NCI-H2196 (cell line): ENCODE data around the gene LMNTD2.

Source experiments
- DNase-seq: peaks from one replicate; lab custom pipeline; 2025; ENCODE audit not compliant: unreplicated experiment; lab: John Stamatoyannopoulos, UW

The LMNTD2 gene

DNA sequence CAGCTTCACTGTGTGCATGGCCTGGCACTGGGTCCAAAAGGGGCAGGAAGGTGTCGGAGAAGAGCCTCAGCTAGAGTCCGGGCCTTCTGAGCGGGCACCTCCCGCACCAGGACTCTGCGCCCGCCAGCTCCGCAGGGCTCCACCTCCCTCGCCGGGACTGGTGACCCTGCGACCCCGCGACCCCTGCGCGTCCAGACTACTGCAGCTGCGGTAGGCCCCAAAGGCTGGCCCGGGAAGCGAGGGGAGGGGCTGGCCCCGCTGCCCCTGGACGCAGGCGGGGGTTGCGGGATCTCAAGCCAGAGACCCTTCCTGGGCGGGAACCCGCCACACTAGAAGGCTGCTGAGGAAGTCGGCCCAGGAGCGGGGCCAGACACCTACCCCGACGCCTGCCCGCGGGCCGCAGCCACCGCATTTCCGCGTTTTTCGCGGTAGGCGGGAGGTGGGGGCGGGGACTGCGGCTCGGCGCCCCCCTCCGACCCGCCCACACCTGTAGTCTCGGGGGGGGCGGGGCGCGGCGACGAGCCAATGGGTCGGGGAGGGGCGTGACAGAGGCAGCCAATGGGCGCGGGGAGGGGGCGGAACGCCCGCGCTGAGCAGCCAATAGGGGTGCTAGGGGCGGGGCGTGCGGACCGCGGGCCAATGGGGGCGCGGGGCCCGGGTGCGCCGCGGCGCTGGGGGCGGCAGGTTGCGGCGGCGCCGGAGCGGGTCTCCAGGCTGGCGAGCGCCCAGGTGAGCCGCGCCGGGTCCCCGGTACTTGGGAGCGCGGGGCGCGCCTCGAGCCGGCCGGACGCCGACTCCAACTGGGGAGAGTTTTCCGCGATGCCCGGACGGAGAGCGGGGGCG lies at the start of gene LMNTD2, which contains the start of gene RASSF7:
Gene LMNTD2, minus strand, starts transcription at position 434 of the 843 bp plus-strand sequence. Its CDS starts 22 bp downstream, at position 412.
Gene RASSF7, plus strand, starts transcription at position 666 of the 843 bp plus-strand sequence. CDS start 799 bp downstream, outside the sequence.
- peak; percentile 94 for DNase-seq

DNA sequence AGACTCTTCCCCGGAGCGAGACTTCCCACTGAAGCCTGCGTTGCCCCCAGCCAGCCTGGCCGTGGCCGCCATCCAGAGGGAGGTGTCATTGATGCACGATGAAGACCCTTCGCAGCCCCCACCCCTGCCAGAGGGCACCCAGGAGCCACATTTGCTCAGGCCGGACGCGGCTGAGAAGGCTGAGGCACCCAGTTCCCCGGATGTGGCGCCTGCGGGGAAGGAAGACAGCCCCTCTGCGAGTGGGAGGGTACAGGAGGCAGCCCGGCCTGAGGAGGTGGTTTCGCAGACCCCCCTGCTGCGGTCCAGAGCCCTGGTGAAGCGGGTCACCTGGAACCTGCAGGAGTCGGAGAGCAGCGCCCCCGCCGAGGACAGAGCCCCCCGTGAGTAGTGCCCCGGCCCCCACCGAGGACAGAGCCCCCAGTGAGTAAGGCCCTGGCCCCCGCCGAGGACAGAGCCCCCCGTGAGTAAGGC lies 48.8 kb upstream of the LMNTD2 start:
- DNase-seq: no peak

GRCh38 chr11:608791-609251 lies 48.3 kb upstream of the LMNTD2 start:
- no peak for DNase-seq

DNA sequence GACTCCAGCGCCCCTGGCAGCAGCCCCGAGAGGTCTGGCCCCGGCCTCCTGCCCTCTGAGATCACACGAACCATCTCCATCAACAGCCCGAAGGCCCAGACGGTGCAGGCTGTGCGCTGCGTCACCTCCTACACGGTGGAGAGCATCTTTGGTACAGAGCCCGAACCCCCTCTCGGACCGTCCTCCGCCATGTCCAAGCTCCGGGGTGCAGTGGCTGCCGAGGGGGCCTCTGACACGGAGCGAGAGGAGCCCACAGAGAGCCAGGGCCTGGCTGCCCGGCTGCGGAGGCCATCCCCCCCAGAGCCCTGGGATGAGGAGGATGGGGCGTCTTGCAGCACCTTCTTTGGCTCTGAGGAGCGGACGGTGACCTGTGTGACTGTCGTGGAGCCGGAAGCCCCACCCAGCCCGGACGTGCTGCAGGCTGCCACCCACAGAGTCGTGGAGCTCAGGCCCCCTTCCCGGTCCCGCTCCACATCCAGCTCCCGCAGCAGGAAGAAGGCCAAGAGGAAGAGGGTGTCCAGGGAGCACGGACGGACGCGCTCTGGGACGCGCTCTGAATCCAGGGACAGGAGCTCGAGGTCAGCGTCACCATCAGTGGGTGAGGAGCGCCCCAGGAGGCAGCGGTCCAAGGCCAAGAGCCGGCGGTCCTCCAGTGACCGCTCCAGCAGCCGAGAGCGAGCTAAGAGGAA lies 47.6 kb upstream of the LMNTD2 start:
- DNase-seq: no peak

GRCh38 chr11:607020-607780 lies 46.7 kb upstream of the LMNTD2 start:
- no peak for DNase-seq

DNA sequence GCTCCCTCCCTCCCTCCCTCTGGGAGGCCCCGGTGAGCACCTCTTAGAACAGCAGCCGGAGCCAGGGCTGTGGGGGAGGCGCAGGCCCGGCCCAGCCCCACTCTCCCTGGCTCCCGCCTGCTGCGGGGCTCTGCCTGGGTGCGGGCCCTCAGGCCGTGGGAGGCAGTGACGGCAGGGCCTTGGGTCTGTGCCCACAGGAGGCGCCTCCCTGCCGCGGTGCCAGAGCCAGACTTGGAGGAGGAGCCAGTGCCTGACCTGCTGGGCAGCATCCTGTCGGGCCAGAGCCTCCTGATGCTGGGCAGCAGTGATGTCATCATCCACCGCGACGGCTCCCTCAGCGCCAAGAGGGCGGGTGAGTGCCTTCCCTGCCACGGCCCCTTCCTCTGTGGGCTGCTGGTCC lies 45.7 kb upstream of the LMNTD2 start:
- peak; percentile 97 for DNase-seq

- DNase-seq: no peak
These were observed 45.0 kb upstream of the LMNTD2 start for GRCh38 chr11:605286-606129.

DNA sequence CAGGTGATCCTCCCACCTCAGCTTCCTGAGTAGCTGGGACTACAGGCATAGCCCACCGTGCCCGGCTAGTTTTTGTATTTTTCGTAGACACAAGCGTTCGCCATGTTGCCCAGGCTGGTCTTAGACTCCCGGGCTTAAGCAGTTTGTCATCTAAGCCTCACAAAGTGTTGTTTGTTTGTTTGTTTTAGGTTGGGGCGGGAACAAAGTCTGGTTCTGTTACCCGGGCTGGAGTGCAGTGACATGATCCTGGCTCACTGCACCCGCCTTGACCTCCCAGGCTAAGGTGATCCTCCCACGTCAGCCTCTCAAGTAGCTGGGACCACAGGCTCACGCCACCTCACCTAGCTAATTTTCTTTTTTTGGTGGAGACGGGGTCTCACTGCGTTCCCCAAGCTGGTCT lies 42.6 kb upstream of the LMNTD2 start:
- no peak for DNase-seq

GRCh38 chr11:601573-602245 lies 41.2 kb upstream of the LMNTD2 start:
- no peak for DNase-seq

DNA sequence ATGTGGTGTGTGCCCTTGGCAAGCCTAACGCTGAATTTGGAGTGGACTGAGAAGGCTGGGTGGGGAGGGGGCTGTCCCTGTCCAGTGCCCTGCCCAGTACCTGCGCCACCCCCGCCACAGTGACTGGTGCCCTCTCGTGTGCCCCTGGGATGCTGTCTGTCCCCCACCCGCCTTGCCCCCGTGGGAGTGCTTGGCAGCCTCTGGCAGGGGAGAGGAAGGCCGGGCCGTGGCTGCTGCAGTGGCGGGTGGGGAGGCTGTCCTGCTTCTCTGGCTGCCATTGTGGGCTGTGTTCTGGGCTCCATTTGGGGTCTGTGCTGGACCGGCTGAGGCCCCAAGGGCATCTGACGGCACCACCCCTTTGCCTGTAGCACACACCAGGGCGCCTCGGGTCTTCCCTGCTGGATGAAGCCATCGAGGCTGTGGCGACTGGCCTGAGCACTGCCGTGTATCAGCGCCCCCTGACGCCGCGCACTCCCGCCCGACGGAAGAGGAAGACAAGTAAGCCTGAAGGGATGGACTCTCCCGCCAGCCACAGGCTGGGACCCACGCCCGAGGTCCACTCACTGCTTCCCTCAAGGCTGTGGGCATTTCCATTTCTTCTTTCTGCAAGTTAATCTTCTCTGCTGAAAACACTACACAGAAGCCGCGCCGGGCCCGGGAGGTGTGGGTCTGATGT lies 37.6 kb upstream of the LMNTD2 start:
- DNase-seq: no peak

DNA sequence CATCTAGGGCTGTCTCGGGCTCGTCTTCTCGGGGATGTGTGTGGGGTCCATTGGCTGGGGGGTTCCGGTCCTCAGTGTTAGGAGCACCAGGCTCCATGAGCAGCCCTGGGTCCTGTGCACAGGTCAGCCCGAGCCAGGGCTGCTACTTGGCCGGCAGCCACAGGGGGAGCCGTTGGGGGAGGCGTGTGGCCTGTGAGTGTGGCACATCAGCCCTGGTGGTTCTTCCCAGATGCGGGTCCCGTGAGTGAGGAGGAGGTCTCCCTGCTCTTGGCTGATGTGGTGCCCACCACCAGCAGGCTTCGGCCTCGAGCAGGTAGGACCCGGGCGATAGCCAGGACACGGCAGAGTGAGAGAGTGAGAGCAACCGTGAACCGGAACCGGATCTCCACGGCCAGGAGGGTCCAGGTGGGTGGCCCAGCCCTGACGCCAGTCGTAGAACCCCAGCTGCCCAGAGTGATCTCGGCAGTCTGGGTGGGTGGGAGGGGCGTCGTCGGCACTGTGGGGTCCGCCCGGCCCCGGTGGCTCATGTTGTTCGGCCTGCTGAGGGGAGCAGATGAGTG lies 36.7 kb upstream of the LMNTD2 start:
- DNase-seq: no peak

GRCh38 chr11:596374-596773 lies 35.8 kb upstream of the LMNTD2 start:
- DNase-seq: no peak

- DNase-seq: no peak
These were observed 34.9 kb upstream of the LMNTD2 start for GRCh38 chr11:595400-595799.

- DNase-seq: no peak
These were observed 32.8 kb upstream of the LMNTD2 start for GRCh38 chr11:593347-593746.

- no peak for DNase-seq
These were observed 32.4 kb upstream of the LMNTD2 start for GRCh38 chr11:592918-593317.

- DNase-seq: no peak
These were observed 32.0 kb upstream of the LMNTD2 start for GRCh38 chr11:592501-592900.

DNA sequence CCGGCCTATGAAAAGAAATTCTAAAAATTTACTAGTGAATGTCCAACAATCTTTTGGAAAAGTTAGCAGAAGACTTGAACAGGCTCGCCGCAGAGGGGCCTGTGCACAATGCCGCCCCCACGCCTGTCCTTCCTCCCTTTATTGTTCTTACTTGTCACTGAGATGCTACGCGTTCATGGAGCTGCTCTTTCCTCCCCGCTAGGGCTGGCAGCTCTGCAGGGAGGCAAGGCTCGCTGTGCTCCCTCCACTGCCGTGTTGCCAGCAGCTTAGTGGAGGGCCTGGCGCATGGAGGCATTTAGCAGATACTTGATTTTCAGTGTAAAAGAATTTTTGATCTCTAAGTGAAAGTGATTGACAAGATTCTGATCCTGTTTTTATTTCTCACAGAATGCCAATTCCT lies 30.5 kb upstream of the LMNTD2 start:
- no peak for DNase-seq

DNA sequence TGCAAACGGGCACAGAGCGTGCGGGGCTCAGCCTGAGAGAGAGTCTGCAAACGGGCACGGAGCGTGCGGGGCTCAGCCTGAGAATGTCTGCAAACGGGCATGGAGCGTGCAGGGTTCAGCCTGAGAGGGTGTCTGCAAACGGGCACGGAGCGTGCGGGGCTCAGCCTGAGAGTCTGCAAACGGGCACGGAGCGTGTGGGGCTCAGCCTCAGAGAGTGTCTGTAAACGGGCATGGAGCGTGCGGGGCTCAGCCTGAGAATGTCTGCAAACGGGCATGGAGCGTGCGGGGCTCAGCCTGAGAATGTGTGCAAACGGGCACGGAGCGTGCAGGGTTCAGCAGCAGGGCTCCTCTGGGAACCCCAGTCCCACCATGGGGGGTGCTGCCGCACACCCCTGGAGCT lies 29.3 kb upstream of the LMNTD2 start:
- DNase-seq: no peak

DNA sequence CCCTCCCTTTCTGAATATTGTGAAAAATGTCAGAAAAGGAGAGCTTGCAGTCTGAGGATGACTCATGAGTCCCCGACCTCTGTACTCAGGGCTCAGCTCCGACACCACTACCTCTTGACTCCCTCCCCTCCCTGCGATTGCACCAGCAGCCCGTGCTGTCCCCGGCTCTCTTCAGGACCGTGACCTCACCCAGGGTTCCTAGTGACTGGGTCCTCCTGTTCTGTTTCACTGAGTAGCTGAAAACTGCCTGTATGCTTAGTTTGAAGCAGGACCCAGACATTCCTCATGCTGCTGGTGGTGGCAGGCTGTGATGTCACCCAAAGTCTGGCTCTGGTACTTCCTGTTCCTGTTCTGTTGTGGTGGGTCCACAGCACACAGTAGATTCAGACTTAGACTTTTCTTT lies 27.4 kb upstream of the LMNTD2 start:
- no peak for DNase-seq
